ENCODE data around the gene H1-8.

Gene H1-8

DNA sequence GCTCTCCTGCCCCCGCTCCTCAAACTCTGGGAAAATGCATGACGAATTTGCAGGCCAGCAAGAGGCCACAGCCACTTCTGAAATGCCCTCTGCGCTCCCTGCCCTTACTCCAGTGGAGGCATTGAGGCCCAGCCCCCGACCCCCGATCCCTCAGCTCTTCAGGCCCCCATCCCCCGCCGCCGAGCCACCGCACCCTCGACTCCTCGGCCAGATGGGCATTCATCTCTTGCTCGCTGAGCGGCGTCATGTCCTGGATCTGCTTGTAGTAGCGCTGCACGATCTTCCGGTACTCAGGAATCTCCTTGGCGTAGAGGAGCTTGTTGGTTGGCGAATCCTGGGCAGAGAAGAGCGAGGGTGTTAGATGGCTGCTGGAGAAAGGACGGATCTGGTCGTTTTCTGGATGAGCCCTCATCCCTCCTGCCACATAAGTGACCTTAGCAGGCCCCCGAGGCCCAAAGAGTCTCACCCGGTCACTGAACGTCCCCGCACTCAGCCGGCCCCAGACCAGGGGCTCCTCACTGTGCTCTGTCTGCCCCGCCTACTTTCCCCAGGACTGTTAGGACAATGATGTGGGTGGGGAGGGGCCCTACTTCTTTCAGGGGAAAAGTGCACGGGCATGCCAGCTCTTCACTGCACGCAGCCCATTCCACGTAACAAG, 14.0 kb downstream of the H1-8 start:
- no peak for FAIRE-seq

DNA sequence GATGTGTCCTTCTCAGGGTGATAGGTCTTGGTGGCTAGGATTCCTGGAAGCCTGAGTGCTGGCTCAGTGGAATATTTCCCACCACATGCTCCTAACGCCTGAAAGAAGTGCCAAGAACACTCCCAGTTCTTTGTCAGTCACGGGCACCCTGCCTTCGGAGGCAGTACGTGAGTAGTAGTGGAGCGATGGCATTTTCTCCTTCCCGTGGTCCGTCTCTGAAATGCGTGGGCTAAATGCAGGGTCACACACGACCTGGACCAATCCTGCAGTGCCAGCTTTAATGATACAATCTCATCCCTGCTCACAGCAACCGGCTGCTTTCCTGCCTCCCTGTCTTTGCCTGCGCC, 14.5 kb downstream of the H1-8 start:
- FAIRE-seq: no peak

DNA sequence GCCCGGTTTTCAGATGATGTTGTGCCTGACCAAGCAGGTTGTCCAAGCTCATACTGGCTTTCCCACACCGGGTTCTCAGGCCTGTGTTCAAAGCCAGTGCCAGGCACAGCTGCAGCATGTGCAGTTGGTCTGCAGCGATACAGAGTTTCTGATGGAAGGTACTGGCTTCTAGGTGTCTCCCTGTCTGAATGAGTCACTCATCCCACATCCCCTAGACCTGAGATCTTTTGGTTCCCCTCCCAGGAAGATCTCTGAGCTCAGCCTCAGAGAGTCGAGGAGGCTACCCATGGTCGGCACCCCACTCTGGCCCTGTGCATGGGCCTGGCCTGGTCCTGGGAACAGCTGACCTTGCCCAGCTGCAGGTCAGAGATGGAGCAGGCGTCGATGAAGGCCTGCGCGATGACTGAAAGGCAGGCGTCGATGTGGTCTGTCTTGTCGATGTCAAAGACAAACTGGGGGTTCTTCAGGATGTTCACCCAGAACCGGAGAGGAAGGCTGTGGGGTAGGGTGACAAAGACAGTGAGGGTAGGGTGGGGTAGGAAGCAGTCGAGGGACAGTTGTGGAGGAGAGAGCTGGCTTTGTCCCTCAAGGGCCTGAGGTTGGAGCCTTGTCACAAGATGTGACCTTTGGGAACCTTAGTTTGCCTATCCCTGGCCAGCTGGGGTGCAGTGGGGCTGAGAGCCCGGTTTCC, 15.3 kb downstream of the H1-8 start:
- no peak for FAIRE-seq

DNA sequence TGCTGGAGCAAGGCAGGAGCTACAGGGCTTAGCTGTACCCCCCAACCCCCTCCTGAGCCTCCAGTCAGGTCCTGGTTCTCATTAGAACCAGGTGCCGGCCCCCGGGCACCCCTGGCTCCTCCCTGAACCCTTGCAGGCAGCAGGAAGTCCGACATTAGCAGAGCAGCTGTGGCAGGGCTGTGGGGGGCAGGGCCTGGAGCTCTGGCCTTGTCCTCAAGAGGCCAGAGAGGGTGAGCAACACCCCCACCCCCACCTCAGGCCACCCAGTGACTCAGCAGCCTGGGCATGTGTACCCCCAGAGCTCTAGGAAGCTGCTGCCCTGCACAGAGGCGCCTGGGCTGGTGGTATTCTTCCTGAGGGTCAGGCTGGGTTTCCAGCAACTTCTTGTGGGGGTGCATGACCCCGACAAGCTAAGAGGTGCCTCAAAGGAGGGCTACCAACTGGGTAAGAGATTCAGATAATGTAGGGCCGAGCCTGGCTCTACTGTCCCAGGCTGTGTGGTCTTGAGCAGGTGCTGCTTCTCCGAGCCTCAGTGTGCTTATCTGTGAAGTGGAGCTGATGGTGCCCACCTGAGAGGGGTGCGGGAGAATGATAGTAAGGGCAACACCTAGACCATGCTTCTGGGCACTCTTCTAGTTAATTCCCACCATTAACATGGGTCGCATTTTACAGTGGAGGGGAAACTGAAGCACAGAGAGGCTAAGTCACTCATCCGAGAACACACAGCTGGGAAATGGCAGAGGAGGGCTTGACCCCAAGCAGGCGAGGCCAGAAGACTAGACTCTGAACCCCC, 16.0 kb downstream of the H1-8 start:
- FAIRE-seq: no peak

DNA sequence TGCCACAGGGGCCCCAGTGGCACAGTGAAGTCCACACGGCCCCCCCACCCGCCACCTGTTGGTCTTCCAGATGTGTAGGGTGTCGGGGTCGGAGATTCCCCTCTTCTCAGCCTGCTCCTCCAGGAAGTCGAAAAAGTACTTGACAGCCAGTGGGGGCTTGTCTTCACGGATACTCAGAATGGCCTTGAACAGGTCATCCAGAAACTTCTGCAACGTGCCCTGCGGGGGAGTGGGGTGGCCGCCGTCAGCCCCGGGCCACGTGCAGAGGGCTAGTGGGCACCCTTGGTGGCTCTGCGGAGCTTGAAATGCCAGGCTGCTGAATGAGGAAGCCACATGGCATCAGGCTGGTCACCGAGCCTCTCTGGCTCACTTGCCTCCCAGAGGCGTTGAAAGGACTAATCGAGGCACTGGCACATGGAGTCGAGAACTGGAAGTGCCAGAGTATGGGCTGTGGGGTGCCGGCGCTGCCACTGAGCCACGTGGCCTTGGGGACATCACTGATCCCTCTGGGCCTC, 16.6 kb downstream of the H1-8 start:
- FAIRE-seq: no peak

DNA sequence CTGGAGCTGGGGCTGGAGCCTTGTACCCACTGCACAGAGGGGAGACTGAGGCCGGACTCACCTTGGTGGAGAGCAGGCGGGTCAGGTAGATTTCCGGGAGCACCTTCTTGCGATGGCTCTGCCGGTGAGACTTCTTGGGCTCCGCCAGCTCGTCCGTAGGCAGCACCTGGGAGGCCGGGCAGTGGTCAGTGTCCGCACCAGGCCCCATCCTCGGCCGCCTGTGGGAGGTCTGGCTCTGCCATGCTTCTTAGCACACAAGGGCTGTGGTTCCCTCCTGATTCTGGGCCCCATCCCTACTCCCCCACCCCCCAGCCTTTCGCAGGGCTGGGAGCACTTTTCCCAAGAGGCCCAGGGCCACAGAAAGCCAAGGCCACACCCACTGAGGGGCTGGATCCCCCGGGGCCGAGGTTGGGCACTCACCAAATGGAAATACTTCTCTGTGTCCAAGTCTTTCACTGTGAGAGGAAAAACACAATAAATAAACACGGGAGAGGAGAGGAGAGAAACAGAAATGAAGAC, 17.4 kb downstream of the H1-8 start:
- FAIRE-seq: no peak

DNA sequence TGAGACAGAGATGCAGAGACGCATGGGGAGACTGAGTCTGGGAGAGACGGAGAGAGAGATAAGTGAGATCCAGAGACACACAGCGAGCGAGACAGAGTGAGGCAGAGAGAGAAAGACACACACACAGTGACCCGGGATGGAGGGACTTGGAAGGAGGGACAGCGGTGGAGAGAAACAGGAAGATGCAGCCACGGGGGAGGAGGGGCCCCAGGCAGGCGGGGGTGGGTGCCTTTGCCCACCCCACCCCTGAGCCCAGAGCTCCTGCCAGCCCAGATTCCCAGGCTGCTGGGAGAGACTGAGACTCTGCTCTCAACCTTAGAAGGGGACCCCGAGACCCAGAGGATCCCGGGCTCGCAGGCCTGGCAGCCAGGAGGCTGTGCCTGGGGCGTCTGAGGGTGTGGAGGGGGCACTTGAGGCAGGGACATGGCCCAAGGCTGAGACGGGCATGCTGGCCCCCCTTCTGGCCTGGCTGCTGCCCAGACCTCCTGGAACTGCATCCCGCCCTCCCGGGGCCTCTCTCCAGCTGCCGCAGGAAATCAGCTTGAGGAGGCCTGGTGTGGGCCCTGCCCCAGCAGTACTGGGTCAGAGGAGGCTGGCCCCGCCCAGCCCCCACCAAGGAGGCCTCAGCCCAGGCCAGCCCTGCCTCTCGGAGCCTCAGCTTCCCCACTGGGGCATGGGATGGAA, 18.1 kb downstream of the H1-8 start:
- no peak for FAIRE-seq

DNA sequence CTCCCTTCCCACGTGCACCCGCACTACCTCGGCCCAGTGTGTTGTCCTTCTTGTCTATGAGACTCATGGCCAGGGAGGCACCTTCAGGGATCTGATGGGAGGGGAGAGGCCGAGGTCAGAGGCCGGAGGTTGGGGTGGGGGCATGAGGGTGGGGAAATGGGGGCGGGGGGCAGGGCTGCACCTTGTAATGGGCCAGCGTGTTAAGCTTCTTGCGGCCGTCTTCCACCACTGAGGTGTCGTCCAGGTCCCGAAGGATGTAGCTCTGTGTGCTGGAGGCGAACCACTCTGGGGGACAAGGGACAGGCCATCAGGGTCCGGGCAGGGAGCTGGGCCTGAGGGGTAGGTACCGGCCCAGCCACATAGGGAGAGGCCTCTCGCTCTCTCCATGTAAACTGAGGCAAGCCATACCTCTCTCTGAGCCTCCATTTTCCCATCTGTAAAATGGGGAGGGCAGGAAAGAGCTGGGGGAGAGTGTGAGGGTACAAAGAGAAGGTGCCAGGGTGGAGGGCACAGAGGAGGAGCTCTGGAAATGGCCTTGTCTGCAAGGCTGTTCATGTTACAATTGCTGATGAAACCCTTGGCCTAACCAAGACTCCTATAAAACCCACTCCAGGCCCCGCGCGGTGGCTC, 18.8 kb downstream of the H1-8 start:
- no peak for FAIRE-seq

DNA sequence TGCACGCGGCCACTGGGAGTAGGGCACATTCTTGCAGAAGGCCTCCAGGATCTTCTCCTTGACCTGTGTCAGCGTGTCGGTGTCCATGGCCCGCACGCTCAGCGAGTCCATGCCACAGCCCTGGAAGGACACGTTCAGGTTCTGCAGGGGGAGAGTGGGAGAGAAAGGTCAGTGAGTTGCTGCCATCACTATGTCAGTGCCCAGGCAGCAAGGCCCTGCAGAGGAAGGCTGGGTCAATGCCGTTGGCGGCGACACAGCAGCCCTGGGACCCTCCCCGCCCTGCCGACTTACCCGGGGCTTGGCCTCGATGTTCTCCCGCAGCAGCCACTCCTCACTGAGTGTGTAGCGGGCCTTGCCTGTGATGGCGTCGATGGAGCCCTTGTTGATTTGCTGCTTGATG, 19.8 kb downstream of the H1-8 start:
- no peak for FAIRE-seq

DNA sequence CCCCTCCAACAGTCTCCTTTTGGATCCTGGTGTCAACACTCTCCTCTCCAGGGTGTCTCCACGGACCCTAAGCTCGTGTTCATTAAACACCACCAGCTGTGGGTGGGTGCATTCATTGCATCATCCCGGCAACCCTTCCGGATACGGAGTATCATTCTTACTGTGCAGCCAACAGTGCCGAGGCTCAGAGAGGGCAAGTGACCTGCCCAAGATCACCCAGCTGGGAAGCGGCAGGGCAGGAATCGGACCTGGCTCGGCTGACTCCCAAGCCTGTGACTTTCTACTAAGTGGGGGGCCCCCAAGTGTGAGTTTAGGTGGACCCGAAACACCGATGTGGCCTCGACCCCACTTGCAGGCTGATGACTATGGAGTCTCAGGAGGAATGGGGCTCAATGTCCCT, 20.4 kb downstream of the H1-8 start:
- FAIRE-seq: no peak

DNA sequence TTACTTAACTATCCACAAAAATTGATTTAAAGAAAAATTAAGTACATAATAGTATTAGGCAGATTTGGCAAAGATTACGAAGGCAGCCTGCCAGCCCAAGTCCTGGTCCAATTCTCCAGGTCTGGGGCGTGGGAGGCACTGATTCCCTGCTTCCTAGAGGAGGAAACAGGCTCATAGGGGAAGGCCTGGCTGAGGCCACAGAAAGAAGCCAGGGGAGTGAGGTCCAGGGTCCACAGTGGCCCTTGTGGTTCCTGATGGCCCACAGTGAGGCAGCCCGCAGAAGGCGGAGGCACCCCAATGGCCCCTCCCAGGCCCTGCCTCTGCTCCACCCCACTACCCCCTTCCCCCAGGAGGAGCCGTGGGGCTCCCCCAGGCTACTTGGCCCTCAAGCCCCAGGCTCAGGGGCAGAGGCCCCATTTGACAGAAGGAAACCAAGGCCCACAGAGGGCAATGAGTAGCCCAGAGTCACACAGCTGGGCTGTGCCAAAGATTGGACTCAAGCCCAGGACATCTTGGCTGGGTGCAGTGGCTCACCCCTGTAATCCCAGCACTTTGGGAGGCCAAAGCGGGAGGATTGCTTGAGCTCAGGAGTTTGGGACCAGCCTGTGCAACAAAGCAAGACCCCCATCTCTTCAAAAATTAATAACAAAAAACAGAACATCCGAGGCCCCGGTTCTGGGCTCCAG, 21.0 kb downstream of the H1-8 start:
- FAIRE-seq: no peak

DNA sequence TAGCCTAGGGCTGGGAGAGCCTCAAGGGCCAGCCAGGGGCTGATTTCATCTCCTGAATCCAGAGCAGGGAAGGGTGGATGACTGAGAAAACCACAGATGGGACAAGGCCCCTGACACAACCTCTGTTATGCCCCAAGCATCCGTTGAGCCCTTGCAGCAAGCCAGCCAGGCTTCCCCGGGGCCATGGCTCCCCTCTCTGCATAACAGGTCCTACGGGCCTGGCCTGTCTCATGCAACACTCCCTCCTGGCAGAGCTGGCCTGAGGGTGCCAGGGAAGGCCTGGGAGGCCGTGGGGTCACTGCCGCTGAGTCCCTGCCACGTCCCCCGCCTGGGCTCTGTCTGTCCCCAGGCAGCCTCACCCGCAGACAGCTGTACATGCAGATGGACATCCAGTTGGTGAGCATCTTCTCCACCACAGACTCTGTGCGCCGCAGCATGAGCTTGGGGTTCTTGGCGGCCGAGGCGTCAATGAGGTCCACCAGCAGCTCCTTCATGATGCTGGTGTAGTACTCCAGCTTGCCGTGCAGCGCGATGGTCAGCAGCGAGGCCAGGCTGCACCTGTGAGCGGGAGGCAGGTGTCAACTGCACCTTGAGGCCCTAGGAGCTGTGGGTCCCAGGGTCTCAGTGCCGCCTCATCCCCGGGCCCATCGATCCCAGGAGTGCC, 22.1 kb downstream of the H1-8 start:
- no peak for FAIRE-seq

DNA sequence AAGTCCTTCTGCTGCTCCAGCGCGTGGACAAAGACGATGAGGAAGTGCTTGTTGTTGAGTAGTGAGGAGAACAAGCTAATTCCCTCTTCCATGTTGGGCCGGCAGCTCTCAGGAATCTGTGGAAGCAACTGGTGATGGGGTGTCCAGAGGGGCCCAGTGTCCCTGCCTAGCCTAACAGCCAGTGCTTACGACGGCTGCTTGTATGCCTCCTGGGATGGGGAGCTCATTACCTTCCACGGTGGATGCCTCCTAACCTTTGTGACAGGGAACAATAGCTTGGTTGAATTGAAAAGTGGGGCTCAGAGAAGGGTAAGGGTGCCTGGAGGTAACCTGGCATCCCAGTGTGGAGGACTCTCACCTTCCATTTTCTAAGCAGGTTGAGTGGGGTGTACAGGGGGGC, 22.9 kb downstream of the H1-8 start:
- no peak for FAIRE-seq

DNA sequence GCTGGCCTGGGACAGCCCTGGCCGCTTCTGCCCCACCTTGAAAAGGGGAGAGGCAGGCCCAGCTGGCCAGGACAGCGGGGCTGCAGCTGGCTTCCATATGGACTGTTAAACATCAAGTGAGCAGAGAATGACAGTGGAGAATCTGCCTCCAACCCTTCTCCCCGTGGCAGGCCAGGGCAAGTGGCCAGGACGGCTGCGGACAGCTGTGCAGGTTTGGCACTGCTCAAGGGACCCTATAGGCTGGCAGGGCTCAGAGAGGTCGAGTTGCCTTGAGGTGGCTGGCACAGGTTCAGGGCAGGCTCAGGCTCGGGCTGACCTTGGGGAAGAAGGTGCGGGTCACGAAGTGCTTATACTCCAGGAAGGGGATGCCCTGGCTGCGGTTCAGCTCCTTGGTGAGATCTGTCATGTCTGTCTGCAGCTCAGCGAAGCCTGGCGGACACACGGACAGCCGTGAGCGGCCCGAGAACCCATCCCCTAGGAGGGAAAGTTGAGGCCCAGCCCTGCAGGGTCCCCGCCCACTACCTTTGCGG, 24.3 kb downstream of the H1-8 start:
- FAIRE-seq: no peak

DNA sequence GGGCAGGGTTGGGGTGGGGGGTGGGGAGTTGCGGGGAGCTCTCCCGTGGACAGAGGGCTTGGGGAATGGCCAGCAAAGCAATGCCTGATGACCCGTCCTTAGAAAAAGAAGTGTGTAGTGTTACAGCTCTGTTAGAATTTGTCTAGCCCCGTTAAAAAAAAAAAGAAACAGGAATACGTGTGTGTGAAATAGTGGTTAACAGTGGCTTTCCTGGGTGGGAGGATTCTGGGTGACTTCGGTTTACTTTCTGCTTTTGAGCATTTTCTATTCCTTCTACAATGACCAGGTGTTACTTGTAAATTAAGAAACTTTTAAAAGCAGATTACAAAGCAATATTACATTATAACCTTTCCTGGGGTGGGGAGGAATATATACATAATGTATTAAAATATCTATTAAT, 25.0 kb downstream of the H1-8 start:
- no peak for FAIRE-seq

DNA sequence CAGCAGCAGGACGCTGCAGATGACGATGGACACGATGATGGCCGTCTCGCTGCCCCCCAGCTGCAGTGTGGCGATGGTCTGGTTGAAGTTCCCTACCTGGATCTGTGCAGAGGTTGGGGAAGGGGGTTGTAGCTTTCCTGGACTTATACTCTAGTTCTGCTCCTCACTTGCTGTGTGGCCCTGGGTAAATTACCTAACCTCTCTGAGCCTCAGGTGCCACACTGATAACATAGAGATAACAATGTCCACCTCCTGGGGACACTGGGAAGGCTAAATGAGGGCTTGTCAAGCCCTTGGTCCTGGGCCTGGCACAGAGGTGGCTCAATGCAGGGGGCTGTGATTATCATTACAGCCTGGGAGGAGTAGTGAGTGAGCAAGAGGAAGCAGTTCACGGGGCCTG, 26.9 kb downstream of the H1-8 start:
- FAIRE-seq: no peak

DNA sequence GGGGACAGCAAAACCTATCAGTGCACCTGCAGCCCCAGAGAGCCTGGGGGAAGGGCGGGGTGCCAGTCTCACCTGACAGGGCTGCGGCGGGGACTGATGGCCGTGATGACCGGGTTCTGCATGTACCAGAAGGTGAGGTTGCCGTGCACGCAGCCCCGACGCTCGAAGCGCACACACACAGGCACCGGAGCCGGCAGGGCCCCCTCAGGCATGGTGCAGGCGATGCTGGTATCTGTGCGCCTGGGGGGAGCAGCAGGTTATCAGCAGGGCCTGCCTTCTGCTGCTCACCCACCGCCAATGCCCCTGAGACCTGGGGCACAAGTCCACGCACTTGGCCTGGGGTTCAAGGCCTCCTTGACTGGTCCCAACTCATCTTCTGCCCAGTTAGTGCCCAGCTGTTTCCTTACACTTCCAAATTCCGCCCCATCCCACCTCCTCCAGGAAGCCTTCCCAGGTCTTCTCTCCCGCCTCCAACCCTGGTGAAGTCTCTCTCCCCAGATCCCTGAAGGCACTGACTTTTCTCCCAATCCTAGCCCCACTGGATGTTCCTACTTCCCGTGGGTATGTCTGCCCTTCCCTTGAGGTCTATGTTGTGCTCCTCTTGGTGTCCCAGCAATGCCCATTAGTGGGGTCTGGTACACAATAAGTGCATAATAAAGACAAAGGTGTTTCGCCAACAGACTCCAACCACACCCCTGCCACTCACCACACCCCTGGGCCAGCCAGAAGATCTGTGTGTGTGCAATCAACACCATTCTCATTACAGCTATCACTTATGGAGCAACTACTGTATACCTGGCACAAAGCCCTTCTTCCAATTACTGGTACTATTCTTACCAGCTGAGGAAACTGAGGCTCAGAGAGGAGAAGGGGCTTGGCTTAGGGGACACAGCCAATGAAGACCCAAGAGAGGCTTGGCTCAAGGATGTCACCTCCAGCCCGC, 28.9 kb downstream of the H1-8 start:
- FAIRE-seq: no peak

DNA sequence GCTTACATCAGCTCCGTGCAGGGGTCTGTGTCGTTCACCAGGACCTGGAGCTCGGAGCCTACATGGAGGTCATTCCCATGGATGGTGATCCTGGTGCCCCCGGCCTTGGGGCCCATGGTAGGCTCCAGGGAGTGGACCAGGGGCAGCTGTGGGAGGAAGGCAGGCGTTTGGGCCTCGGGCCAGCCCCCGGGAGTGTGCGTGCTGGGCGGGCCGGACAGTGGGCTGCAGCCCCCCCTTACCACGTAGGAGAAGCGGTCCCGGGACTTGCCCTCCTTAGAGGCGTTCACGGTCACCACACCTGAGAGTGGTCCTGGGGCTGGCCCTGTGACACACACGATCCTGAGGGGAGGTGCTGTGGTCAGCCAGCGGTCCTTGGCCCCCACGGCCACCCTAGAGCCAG, 29.6 kb downstream of the H1-8 start:
- FAIRE-seq: no peak

DNA sequence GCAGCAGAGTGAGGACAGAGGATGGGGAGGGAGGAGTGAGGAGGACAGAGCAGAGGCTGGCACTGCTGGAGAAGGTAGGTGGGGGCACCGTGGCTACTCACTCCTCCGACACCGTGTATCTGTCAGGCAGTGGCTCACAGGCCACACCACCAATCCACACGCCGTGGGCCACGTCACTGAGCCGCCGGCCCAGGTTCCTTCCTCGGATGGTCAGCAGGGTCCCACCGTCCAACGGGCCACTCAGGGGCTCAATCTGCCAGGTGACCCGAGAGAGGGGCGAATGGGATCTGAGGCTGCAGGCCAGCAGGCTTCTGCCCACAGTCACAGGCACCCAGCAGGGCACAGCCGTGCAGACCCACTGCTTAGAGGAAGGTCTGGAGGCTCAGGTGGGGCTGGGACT, 30.5 kb downstream of the H1-8 start:
- no peak for FAIRE-seq

DNA sequence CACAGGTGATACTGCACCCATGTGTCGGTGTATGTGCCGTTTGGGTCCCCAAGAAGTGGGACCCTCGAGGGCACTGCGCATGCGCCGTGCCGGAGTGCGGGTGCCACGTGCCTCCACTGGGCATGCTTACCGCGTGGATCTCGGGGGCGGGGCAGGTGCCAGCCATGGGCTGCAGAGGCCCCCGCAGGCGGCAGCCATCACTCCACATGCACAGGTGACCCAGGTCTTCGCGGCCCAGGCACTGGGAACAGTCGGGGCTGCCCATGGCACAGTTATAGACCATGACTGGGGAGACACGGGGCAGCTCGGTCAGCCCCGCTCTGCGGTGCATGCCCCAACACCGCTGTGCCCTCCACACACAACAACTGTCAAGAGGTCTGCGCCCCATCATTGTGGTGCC, 31.2 kb downstream of the H1-8 start:
- FAIRE-seq: no peak

Data from islet of Langerhans (tissue), 1 donor.